H1 (cell line): ENCODE results near the gene SH2D4B. TPM values are rescaled to one million over a fixed set of nuclear protein-coding genes. Genes with fewer than 3 reads are reported as not detected.

Experiments used
- CHD7 ChIP-seq: fragments of 300-600 bp; sonication (generic); IDR thresholded peaks from 2 replicates; pipeline ENCODE4 v1.7.1; 2012; ENCODE audit warnings: low read length, moderate library complexity, mild to moderate bottlenecking, inconsistent platforms; ENCODE audit not compliant: insufficient replicate concordance
- CTBP2 ChIP-seq: IDR thresholded peaks from 2 replicates; pipeline ENCODE4 v1.7.0; 2011; ENCODE audit warnings: borderline replicate concordance, mild to moderate bottlenecking, moderate library complexity, mixed read lengths, low read length; ENCODE audit not compliant: insufficient read depth, insufficient read length
- GTF2F1 ChIP-seq: IDR thresholded peaks from 2 replicates; pipeline ENCODE4 v1.6.1; 2012; ENCODE audit warnings: low read depth, low read length, improper control_type of control experiment, borderline replicate concordance
- SIN3A ChIP-seq, 2 experiments: IDR thresholded peaks in 1 of 2; conservative IDR thresholded peaks in 1 of 2; 2 replicates each; pipeline ENCODE4 v1.6.1; 2011 to 2012; ENCODE audit warnings: low read length in 2 of 2, improper control_type of control experiment in 1 of 2, low read depth in 1 of 2, mild to moderate bottlenecking in 1 of 2
- SIX5 ChIP-seq: IDR thresholded peaks from 2 replicates; pipeline ENCODE4 v1.6.1; 2011; ENCODE audit warnings: mild to moderate bottlenecking, low read depth, low read length
- SP4 ChIP-seq: IDR thresholded peaks from 2 replicates; pipeline ENCODE4 v1.6.1; 2012; ENCODE audit warnings: low read length, inconsistent platforms
- SUZ12 ChIP-seq: fragments of 200-600 bp; sonication (generic); IDR thresholded peaks from 2 replicates; pipeline ENCODE4 v1.6.1; 2012; ENCODE audit warnings: mild to moderate bottlenecking, inconsistent platforms, low read length, moderate library complexity, mixed read lengths
- TCF12 ChIP-seq: IDR thresholded peaks from 2 replicates; pipeline ENCODE4 v1.6.1; 2011; ENCODE audit warnings: low read depth, mild to moderate bottlenecking, low read length
- YY1 ChIP-seq: IDR thresholded peaks from 2 replicates; pipeline ENCODE4 v1.6.1; 2011; ENCODE audit warnings: low read depth, mild to moderate bottlenecking, low read length
- polyA plus RNA-seq, 7 experiments: library from polyadenylated mRNA; depleted of rRNA in 3 of 7; stranded (reverse) in 5 of 7; unstranded in 2 of 7; fragments of >200 nt in 5 of 7; fragments of 200-250 nt in 2 of 7; gene quantifications; 1 replicate in 5 of 7; 2 replicates in 1 of 7; 4 replicates in 1 of 7; pipeline versions ENCODE4 v1.2.1 to v1.2.3, GENCODE V29; 2011 to 2013; ENCODE audit warnings: missing spikeins in 2 of 7, mixed read lengths in 2 of 7
- total RNA-seq: library from RNA; stranded (reverse); fragmentation: NEBNext Ultra II Directional; extraction: Animal tissue kit (Norgen Biotek cat#: 25700); gene quantifications from 2 replicates; pipeline ENCODE4 v1.2.1, GENCODE V29; 2021

SH2D4B gene
- total and polyA plus RNA-seq, 2 of the 8 experiments (the other 6 are each of a cell fraction or from before 2014, with no cell fraction given): 0.06 to 0.13 TPM

DNA sequence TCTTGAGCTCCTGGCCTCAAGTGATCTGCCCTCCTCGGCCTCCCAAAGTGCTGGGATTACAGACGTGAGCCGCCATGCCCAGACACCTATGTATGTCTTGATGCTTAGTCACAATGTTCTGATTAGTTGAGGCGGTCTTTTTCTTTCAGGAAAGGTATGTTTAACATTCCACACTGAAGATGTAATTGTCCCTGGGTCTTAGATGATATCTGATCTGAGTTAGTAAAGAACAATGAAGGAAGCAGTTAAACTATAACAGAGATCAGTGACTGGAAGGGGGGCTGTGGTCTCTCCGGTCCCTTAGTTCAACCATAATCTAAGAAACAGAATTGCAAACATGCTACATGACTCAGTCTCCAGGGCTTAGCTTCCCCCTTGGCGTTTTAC, 31.5 kb upstream of the SH2D4B start (continued):
- TF ChIP-seq CHD7: no peak
- TF ChIP-seq SP4: no peak
- no peak for TF ChIP-seq SIX5
- no peak for TF ChIP-seq CTBP2
- no peak for TF ChIP-seq SUZ12
- no peak for TF ChIP-seq TCF12
- TF ChIP-seq SIN3A (conservative IDR thresholded peaks at IDR 0.05 in 1 of 2, IDR thresholded peaks at IDR 0.05 in 1 of 2; ENCODE audit: low read depth in 1 of 2, low read length in 2 of 2): no peak
- TF ChIP-seq GTF2F1: no peak
- no peak for TF ChIP-seq YY1
